SU-DHL-6 (cell line): ENCODE results near the gene TLCD3A.

Source experiments
- H2AFZ ChIP-seq: fragments of 200-600 bp; sonication (generic); 2 replicates; pipeline ENCODE4 v1.6.1; 2014; ENCODE audit warnings: low read depth, mild to moderate bottlenecking, moderate library complexity, mixed read lengths, antibody characterized with exemption, low read length; ENCODE audit not compliant: severe bottlenecking
- H3F3A ChIP-seq: fragments of 200-600 bp; shearing (Covaris generic); 2 replicates; pipeline ENCODE4 v1.6.0; 2016; ENCODE audit warnings: antibody characterized with exemption, mild to moderate bottlenecking; ENCODE audit not compliant: insufficient read depth
- H3K27ac ChIP-seq: fragments of 200-600 bp; sonication (generic); 2 replicates; pipeline ENCODE4 v1.5.1; 2016; ENCODE audit warnings: low read depth, mild to moderate bottlenecking, low read length, moderate library complexity, mixed read lengths
- H3K27me3 ChIP-seq: fragments of 200-600 bp; sonication (generic), shearing (Covaris generic); 2 replicates; pipeline ENCODE4 v1.6.0; 2014; ENCODE audit warnings: mild to moderate bottlenecking, low read length
- H3K36me3 ChIP-seq: fragments of 200-600 bp; sonication (generic); 2 replicates; pipeline ENCODE4 v1.6.1; 2014; ENCODE audit warnings: mild to moderate bottlenecking, low read length, mixed read lengths
- H3K4me2 ChIP-seq: fragments of 300-600, 200-600 bp; shearing (Covaris generic), sonication (generic); 2 replicates; pipeline ENCODE4 v1.6.0; 2014; ENCODE audit warnings: low read length, low read depth, mild to moderate bottlenecking; ENCODE audit not compliant: poor library complexity, severe bottlenecking
- H3K4me3 ChIP-seq: fragments of 200-600 bp; sonication (generic); 2 replicates; pipeline ENCODE4 v1.5.1; 2014; ENCODE audit warnings: antibody characterized with exemption, low read length, mild to moderate bottlenecking, mixed read lengths; ENCODE audit not compliant: insufficient read depth, poor library complexity, severe bottlenecking
- H3K79me2 ChIP-seq: fragments of 200-600 bp; sonication (generic); 2 replicates; pipeline ENCODE4 v1.6.1; 2014; ENCODE audit warnings: mild to moderate bottlenecking, low read length, moderate library complexity; ENCODE audit not compliant: insufficient read depth
- H3K9ac ChIP-seq: fragments of 200-600 bp; sonication (generic); 2 replicates; pipeline ENCODE4 v1.7.0; 2014; ENCODE audit warnings: mild to moderate bottlenecking, low read length
- H3K9me2 ChIP-seq: fragments of 200-600 bp; sonication (generic); replicated peaks from 2 replicates; pipeline ENCODE4 v1.6.1; 2014; ENCODE audit warnings: low read length; ENCODE audit not compliant: insufficient read depth
- H3K9me3 ChIP-seq: fragments of 200-600 bp; sonication (generic); 2 replicates; pipeline ENCODE4 v1.6.1; 2014; ENCODE audit warnings: low read length, mixed read lengths; ENCODE audit not compliant: insufficient read depth
- H4K20me1 ChIP-seq: fragments of 200-600 bp; sonication (generic); 2 replicates; pipeline ENCODE4 v1.6.1; 2014; ENCODE audit warnings: low read depth, mild to moderate bottlenecking, antibody characterized with exemption, low read length, moderate library complexity, mixed read lengths
- CTCF ChIP-seq: fragments of 200-600 bp; sonication (generic); IDR thresholded peaks from one replicate; pipeline ENCODE4 v1.5.1; 2017; ENCODE audit warnings: antibody characterized with exemption, mild to moderate bottlenecking, low read length, moderate library complexity; ENCODE audit not compliant: insufficient read depth, poor library complexity, severe bottlenecking
- EZH2phosphoT487 ChIP-seq: fragments of 200-600 bp; sonication (generic), shearing (Covaris generic); conservative IDR thresholded peaks from 2 replicates; pipeline ENCODE4 v1.6.1; 2018; ENCODE audit warnings: mild to moderate bottlenecking, antibody characterized with exemption, low read length, moderate library complexity, mixed read lengths

TLCD3A gene

DNA sequence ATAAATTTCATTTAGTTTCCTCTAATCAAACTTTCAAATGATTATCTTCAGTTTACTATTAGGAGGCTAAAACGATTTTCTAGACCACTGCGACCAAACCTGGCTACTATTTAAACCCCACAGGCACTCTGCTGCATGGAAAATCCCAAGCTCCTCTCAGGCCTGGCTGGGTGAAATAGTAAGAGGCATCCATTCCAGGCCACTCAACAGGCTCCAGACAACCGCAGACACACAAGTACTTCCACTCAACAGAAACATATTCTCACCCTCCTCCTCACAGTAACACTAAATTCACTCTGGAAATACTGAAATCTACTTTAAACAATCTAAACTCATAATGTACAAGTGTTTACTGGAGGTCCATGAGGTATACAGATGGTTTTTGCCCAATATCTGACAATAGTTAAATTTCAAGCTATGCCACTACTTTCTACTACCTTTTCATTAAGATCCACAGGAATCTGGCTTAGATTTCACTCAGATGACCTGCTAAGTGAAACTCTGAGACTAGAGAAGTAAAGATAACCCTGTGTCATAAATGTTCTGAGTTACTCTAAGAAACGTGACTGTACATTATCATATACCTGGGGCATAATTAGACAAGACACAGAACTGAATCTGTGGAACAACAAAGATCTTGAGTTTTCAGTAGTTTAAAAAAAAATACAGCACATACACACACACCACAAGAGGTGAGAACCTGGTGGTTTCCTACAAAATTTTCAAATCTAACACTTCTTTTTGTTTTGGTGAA, 28.1 kb upstream of the TLCD3A start:
- Histone ChIP-seq H3K36me3 (no peaks in the 10 kb centered on the region), H3K9me2 (no peaks in the 10 kb centered on the region)

DNA sequence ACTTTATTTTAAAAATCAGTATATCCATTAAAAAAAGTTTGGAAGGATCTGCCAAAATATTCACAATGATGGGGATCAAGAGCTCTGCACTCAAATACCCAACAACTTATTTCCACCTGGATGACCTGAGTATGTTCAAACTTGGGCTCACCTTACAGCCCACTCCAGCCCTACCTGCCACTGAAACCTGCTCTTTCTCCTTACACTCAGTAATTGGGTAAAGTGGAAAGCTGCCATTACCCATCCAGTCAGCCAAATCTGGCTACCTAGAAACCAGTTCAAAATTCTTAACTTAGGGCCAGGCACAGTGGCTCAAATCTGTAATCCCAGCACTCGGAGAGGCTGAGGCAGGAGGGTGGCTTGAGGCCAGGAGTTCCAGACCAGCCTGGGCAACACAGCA, 27.4 kb upstream of the TLCD3A start:
- Histone ChIP-seq H2AFZ (no peak overlapping the region), H3K9me3 (no peaks in the 10 kb centered on the region), H3K9me2 (no peaks in the 10 kb centered on the region), H3K4me2 (no peak overlapping the region), H3K27me3 (no peaks in the 10 kb centered on the region), H3K9ac (no peak overlapping the region), H4K20me1 (no peaks in the 10 kb centered on the region), H3F3A (peaks cover 4% of the 10 kb centered on the region; the same call in 1 of the 2 replicates), H3K4me3 (no peak overlapping the region), H3K27ac (no peak overlapping the region), H3K79me2 (peaks cover 14% of the 10 kb centered on the region; the same call in 1 of the 2 replicates), H3K36me3 (no peaks in the 10 kb centered on the region)
- TF ChIP-seq CTCF, result no peak
- TF ChIP-seq EZH2phosphoT487, result no peak

More for the DNA sequence above, 28.1 kb upstream of the TLCD3A start:
- Histone ChIP-seq H3K9ac (no peak overlapping the region), H3K4me3 (no peak overlapping the region), H3K27me3 (no peaks in the 10 kb centered on the region), H3K9me3 (no peaks in the 10 kb centered on the region), H3K27ac (no peak overlapping the region), H3K4me2 (no peak overlapping the region), H3K79me2 (peaks cover 14% of the 10 kb centered on the region; the same call in 1 of the 2 replicates), H4K20me1 (no peaks in the 10 kb centered on the region), H2AFZ (no peak overlapping the region), H3F3A (peaks cover 4% of the 10 kb centered on the region; the same call in 1 of the 2 replicates)
- TF ChIP-seq EZH2phosphoT487 (no peak), CTCF (no peak)

DNA sequence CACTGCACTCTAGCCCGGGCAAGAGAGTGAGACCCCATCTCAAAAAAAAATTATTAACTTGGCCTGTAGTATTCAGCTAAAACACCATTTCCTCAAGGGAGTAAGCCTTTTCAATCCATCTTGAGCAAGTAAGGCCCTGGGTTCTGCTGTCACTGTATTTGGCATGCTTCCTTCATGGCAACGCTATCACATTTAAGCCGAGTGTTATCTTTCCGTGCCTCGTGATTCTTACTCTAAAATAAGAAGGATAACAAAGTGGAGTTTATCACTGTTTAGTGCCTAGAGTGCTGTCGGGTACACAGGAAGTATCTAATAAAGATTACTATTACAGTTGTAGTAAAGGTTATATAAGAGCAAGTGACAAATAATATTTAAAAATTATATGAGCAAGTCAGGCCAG, 26.5 kb upstream of the TLCD3A start:
- H3K9ac ChIP-seq, result no peak overlapping the region
- TF ChIP-seq EZH2phosphoT487, result no peak
- TF ChIP-seq CTCF, result no peak
- no peak overlapping the region for H3K4me2 ChIP-seq
- no peaks in the 10 kb centered on the region for H3K27me3 ChIP-seq
- H3K36me3 ChIP-seq, result 0 out of 2 replicates have a peak, but pooled peaks cover 2% of the 10 kb centered on the region
- H2AFZ ChIP-seq, result no peak overlapping the region
- no peak overlapping the region for H3K4me3 ChIP-seq
- H3K9me2 ChIP-seq, result no peaks in the 10 kb centered on the region
- H3K9me3 ChIP-seq, result no peaks in the 10 kb centered on the region
- peaks cover 2% of the 10 kb centered on the region; the same call in 1 of the 2 replicates for H3F3A ChIP-seq
- peaks cover 14% of the 10 kb centered on the region; the same call in 1 of the 2 replicates for H3K79me2 ChIP-seq
- H3K27ac ChIP-seq, result no peak overlapping the region
- no peaks in the 10 kb centered on the region for H4K20me1 ChIP-seq
